SK-N-SH (cell line): Measurements from ENCODE around the gene ASAH2. TPM values are rescaled to one million over a fixed set of nuclear protein-coding genes. Genes with fewer than 3 reads are reported as not detected.

Source experiments
- CTCF ChIA-PET: fragments of 300-600, 350-600 bp; formaldehyde crosslinking; extraction: SDS; loops from one replicate; lab custom pipeline; 2021; lab: Yijun Ruan, JAX
- POLR2A ChIA-PET: fragments of 350-600 bp; sonication (Branson Sonifier 250); formaldehyde crosslinking; extraction: SDS; loops from one replicate; lab custom pipeline; 2020; ENCODE audit warnings: antibody characterized with exemption, inconsistent platforms; lab: Yijun Ruan, JAX
- DNase-seq: peaks from one replicate; pipeline ENCODE4 v3.0.0; 2012
- H2AFZ ChIP-seq: fragments of 200-600 bp; sonication (generic); 2 replicates; pipeline ENCODE4 v1.8.1; 2016; ENCODE audit warnings: antibody characterized with exemption, mild to moderate bottlenecking, low read depth
- H3F3A ChIP-seq: fragments of 200-600 bp; sonication (generic); replicated peaks from 2 replicates; pipeline ENCODE3; 2016; ENCODE audit warnings: antibody characterized with exemption, mild to moderate bottlenecking; ENCODE audit not compliant: insufficient read depth
- H3K27ac ChIP-seq, 2 experiments: fragments of 200-500 bp in 1 of 2; fragments of 200-600 bp in 1 of 2; sonication (Bioruptor generic) in 1 of 2; sonication (generic), shearing (Covaris generic) in 1 of 2; 2 replicates each; pipeline versions ENCODE4 v1.5.1 to v1.6.1; 2014 to 2016; ENCODE audit warnings: low read depth in 2 of 2, inconsistent platforms in 1 of 2, low read length in 1 of 2, mild to moderate bottlenecking in 1 of 2, mixed read lengths in 1 of 2
- H3K27me3 ChIP-seq: fragments of 200-600 bp; sonication (generic), shearing (Covaris generic); 2 replicates; pipeline ENCODE4 v1.6.1; 2016; ENCODE audit warnings: mixed run types; ENCODE audit not compliant: insufficient read depth
- H3K36me3 ChIP-seq, 2 experiments: fragments of 200-500 bp in 1 of 2; fragments of 200-600 bp in 1 of 2; sonication (Bioruptor generic) in 1 of 2; sonication (generic) in 1 of 2; replicated peaks in 1 of 2; 2 replicates each; pipeline versions ENCODE3 to v1.5.1; 2014 to 2016; ENCODE audit warnings: low read length in 1 of 2, mild to moderate bottlenecking in 1 of 2; ENCODE audit not compliant: insufficient read depth in 2 of 2, control insufficient read depth in 1 of 2
- H3K4me1 ChIP-seq, 2 experiments: fragments of 200-500 bp in 1 of 2; fragments of 200-600 bp in 1 of 2; sonication (Bioruptor generic) in 1 of 2; sonication (generic), shearing (Covaris generic) in 1 of 2; 2 replicates each; pipeline versions ENCODE4 v1.5.1 to v1.6.1; 2014 to 2016; ENCODE audit warnings: low read depth in 1 of 2, low read length in 1 of 2, mixed run types in 1 of 2; ENCODE audit not compliant: insufficient read depth in 2 of 2, control insufficient read depth in 1 of 2
- H3K4me2 ChIP-seq: fragments of 200-600 bp; sonication (generic), shearing (Covaris generic); 2 replicates; pipeline ENCODE4 v1.6.1; 2017; ENCODE audit warnings: mixed run types
- H3K4me3 ChIP-seq, 2 experiments: fragments of 200-500 bp in 1 of 2; fragments of 200-600 bp in 1 of 2; sonication (Bioruptor generic) in 1 of 2; sonication (generic), shearing (Covaris generic) in 1 of 2; 2 replicates each; pipeline versions ENCODE4 v1.5.1 to v1.8.1; 2014 to 2016; ENCODE audit warnings: low read depth in 2 of 2, inconsistent platforms in 1 of 2, low read length in 1 of 2, mild to moderate bottlenecking in 1 of 2, mixed read lengths in 1 of 2, moderate library complexity in 1 of 2
- H3K79me2 ChIP-seq: fragments of 200-600 bp; sonication (generic); 2 replicates; pipeline ENCODE4 v1.8.1; 2017; ENCODE audit warnings: mild to moderate bottlenecking; ENCODE audit not compliant: insufficient read depth
- H3K9ac ChIP-seq: fragments of 200-600 bp; sonication (generic); 2 replicates; pipeline ENCODE4 v1.6.1; 2017; ENCODE audit warnings: mixed run types
- H3K9me2 ChIP-seq: fragments of 200-600 bp; sonication (generic); 2 replicates; pipeline ENCODE4 v1.6.1; 2017; ENCODE audit warnings: mixed run types
- H3K9me3 ChIP-seq: fragments of 200-600 bp; sonication (generic); 2 replicates; pipeline ENCODE4 v1.6.1; 2017; ENCODE audit warnings: mixed run types, mild to moderate bottlenecking, moderate library complexity
- H4K20me1 ChIP-seq: fragments of 200-600 bp; sonication (generic); 2 replicates; pipeline ENCODE4 v1.6.1; 2017; ENCODE audit warnings: mild to moderate bottlenecking, mixed run types; ENCODE audit not compliant: insufficient read depth
- CHD2 ChIP-seq: fragments of 150-350 bp; IDR thresholded peaks from 2 replicates; pipeline ENCODE4 v1.6.1; 2018; ENCODE audit warnings: low read length; ENCODE audit not compliant: partially characterized antibody
- ELF1 ChIP-seq: IDR thresholded peaks from 2 replicates; pipeline ENCODE4 v1.4.0; 2012
- EP300 ChIP-seq, 2 experiments: IDR thresholded peaks; 2 replicates each; pipeline versions ENCODE4 v1.4.0 to v1.6.1; 2012; ENCODE audit warnings: borderline replicate concordance in 1 of 2, low read depth in 1 of 2, low read length in 1 of 2
- EZH2phosphoT487 ChIP-seq: fragments of 200-600 bp; sonication (generic); IDR thresholded peaks from 2 replicates; pipeline ENCODE4 v1.6.1; 2017; ENCODE audit warnings: low read depth, mixed run types, mild to moderate bottlenecking, antibody characterized with exemption, moderate library complexity, borderline replicate concordance
- FOSL2 ChIP-seq: IDR thresholded peaks from 2 replicates; pipeline ENCODE4 v1.4.0; 2012; ENCODE audit warnings: low read depth, mild to moderate bottlenecking, moderate library complexity, borderline replicate concordance
- FOXJ3 ChIP-seq: sonication (generic); formaldehyde crosslinking; IDR thresholded peaks from 2 replicates; pipeline ENCODE4 v1.5.1; 2020; ENCODE audit warnings: mild to moderate bottlenecking, missing genetic modification reagents
- GABPA ChIP-seq: IDR thresholded peaks from 2 replicates; pipeline ENCODE4 v1.4.0; 2012; ENCODE audit warnings: low read depth, mild to moderate bottlenecking
- POLR2AphosphoS5 ChIP-seq: IDR thresholded peaks from 2 replicates; pipeline ENCODE4 v1.6.1; 2012; ENCODE audit warnings: low read depth, low read length
- RAD21 ChIP-seq: IDR thresholded peaks from 2 replicates; pipeline ENCODE4 v1.6.1; 2012; ENCODE audit warnings: mild to moderate bottlenecking, low read length
- RFX5 ChIP-seq: IDR thresholded peaks from 2 replicates; pipeline ENCODE4 v1.6.1; 2012; ENCODE audit warnings: mild to moderate bottlenecking, improper control_type of control experiment, low read length
- RXRA ChIP-seq: IDR thresholded peaks from 2 replicates; pipeline ENCODE4 v1.4.0; 2012; ENCODE audit warnings: low read depth, mild to moderate bottlenecking, borderline replicate concordance
- SIN3A ChIP-seq: IDR thresholded peaks from 2 replicates; pipeline ENCODE4 v1.6.1; 2012; ENCODE audit warnings: low read depth, mild to moderate bottlenecking, low read length, moderate library complexity, borderline replicate concordance
- TEAD4 ChIP-seq: IDR thresholded peaks from 2 replicates; pipeline ENCODE4 v1.4.0; 2012; ENCODE audit warnings: mild to moderate bottlenecking, borderline replicate concordance; ENCODE audit not compliant: insufficient read depth
- WGBS: methylation state at CpG from one replicate; pipeline ENCODE4 v1.1.6; 2017; ENCODE audit warnings: low lambda C conversion rate; 5-methylcytosine and 5-hydroxymethylcytosine counted together
- polyA plus RNA-seq, 3 experiments: library from polyadenylated mRNA; depleted of rRNA; stranded (reverse); fragments of >200 nt; gene quantifications; 2 replicates each; pipeline ENCODE4 v1.2.3, GENCODE V29; 2012
- TF ChIP-seq, protein P1 (sequence below): IDR thresholded peaks from 2 replicates; pipeline ENCODE4 v1.4.0; 2012; ENCODE audit warnings: low read depth, borderline replicate concordance
- TF ChIP-seq, protein P2 (sequence below): fragments of 150-350 bp; IDR thresholded peaks from 2 replicates; pipeline ENCODE4 v1.6.1; 2017; ENCODE audit warnings: antibody characterized with exemption, low read length, low read depth, borderline replicate concordance

ASAH2 gene
- polyA plus RNA-seq, 1 of the 3 experiments (the other 2 are of a cell fraction): 1.8 TPM

DNA sequence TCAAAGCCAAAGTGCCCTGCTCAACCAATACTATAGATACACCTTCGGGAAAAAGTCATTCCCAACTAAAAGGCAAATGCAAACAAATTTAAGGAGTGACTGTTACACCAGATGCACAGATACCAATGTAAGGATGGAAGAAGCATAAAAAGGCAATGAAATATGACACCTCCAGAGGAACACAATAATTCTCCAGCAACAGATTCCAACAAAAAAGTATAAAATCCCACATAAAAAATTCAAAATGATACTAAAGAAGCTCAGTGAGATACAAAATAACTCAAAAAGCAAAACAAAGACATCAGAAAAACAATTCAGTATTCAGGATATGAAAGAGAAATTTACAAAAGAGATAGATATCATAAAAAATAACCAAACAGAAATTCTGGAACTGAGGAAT, 44.1 kb upstream of the ASAH2 start (continued):
- TF ChIP-seq, protein P1, sequence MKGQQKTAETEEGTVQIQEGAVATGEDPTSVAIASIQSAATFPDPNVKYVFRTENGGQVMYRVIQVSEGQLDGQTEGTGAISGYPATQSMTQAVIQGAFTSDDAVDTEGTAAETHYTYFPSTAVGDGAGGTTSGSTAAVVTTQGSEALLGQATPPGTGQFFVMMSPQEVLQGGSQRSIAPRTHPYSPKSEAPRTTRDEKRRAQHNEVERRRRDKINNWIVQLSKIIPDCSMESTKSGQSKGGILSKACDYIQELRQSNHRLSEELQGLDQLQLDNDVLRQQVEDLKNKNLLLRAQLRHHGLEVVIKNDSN: no peak

DNA sequence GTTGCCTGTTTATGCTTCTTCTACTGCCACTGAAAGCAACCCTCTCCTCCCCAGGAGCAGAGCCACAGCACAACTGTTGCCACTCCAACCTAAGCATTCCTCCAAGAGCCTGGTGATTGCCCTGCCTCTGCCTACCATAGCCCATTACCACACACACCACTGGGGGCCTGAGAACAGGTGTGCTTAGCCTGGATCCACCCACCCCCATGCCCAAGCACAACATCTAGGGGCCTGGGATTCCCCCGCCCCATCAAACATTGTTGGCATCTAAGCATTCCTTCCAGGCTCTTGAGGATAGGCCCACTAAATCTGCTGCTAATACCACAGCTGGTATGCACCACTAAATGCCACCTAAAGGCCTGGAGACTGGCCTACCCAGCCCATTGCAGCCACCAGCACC, 43.3 kb upstream of the ASAH2 start:
- WGBS: 100% methylated on average over 1 of the region's 1 CpG
- POLR2A ChIA-PET: no interaction called here

DNA sequence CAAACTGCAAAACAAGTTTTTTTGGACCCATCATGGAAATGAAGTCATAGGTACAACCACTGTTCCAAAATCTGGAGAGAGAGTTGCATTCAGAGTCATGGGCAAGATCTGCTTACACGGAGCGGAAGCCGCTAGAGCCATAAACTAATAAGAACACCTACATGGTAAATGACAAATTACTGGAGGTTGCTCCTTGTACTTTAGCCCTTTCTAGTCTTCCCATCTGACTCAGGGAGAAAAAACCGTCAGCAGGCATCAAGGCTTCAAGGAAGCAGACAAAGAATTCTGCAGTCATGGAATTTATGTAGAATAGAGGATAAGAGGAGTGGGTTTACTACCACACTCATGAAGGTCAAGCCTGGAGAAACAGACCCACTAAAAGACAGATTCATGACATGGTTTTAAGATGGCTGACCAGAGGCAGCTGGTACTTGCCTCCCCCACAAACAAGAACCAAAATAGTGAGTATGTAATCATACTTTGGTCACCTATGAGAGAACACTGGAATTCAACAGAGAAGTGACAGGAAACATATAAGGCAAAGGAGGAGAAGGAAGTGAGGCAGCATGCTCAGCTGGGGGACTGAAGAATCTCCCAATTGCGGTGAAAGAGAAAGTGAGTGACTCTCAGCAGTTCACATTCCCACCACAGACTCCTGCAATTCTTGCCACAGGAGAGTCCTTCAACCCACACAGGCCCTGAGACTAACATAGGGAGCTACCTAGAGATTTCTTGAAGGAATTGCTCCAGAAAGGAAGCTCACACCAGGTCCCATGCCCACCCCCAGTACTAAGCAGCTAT, 42.4 kb upstream of the ASAH2 start:
- TF ChIP-seq RXRA (no peak), FOSL2 (no peak), RAD21 (no peak), POLR2AphosphoS5 (no peak), GABPA (no peak), RFX5 (no peak), SIN3A (no peak), ELF1 (no peak), CHD2 (no peak), EZH2phosphoT487 (no peak), EP300 (IDR thresholded peaks at IDR 0.05; ENCODE audit: borderline replicate concordance in 1 of 2, low read depth in 1 of 2, low read length in 1 of 2) (no peak), TEAD4 (no peak)
- TF ChIP-seq, protein P2, sequence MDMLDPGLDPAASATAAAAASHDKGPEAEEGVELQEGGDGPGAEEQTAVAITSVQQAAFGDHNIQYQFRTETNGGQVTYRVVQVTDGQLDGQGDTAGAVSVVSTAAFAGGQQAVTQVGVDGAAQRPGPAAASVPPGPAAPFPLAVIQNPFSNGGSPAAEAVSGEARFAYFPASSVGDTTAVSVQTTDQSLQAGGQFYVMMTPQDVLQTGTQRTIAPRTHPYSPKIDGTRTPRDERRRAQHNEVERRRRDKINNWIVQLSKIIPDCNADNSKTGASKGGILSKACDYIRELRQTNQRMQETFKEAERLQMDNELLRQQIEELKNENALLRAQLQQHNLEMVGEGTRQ: no peak
- Histone ChIP-seq H3K4me1 (no peaks in the 10 kb centered on the region), H2AFZ (no peak overlapping the region), H3F3A (no peaks in the 10 kb centered on the region), H3K4me3 (no peak overlapping the region), H3K9ac (no peak overlapping the region), H3K9me3 (peaks cover 4% of the 10 kb centered on the region; the same call in 1 of the 2 replicates), H3K36me3 (no peaks in the 10 kb centered on the region), H3K27ac (no peak overlapping the region), H3K27me3 (no peaks in the 10 kb centered on the region), H3K79me2 (no peaks in the 10 kb centered on the region), H3K4me2 (no peak overlapping the region), H4K20me1 (no peaks in the 10 kb centered on the region), H3K9me2 (no peaks in the 10 kb centered on the region)
- POLR2A ChIA-PET: interaction anchor here (0.6 kb wide), 1 partner anchor 96 kb away, joined by 3 read pairs; no protein-coding TSS in a partner anchor
- DNase-seq: no peak
- CTCF ChIA-PET: no interaction called here
- WGBS: 77% methylated on average over 5 of the region's 5 CpGs

More for the DNA sequence above, 43.3 kb upstream of the ASAH2 start:
- Histone ChIP-seq H3K36me3 (no peaks in the 10 kb centered on the region), H3K4me2 (no peak overlapping the region), H2AFZ (no peak overlapping the region), H3K9ac (no peak overlapping the region), H3K9me2 (no peaks in the 10 kb centered on the region), H3F3A (no peaks in the 10 kb centered on the region), H3K27me3 (no peaks in the 10 kb centered on the region), H3K9me3 (peaks cover 4% of the 10 kb centered on the region; the same call in 1 of the 2 replicates), H3K4me3 (no peak overlapping the region), H4K20me1 (no peaks in the 10 kb centered on the region), H3K27ac (no peak overlapping the region), H3K79me2 (no peaks in the 10 kb centered on the region), H3K4me1 (no peaks in the 10 kb centered on the region)
- CTCF ChIA-PET: no interaction called here
- no peak for TF ChIP-seq FOXJ3 (CRISPR knock-in tag)
- TF ChIP-seq GABPA: no peak
- no peak for TF ChIP-seq EP300 (IDR thresholded peaks at IDR 0.05; ENCODE audit: borderline replicate concordance in 1 of 2, low read depth in 1 of 2, low read length in 1 of 2)
- DNase-seq: no peak
